ENCODE results near the gene LMTK3. TPM values are rescaled to one million over a fixed set of nuclear protein-coding genes. Genes with fewer than 3 reads are reported as not detected.

LMTK3 gene
- total and polyA plus RNA-seq, 9 of the 15 experiments (the other 6 are each of a cell fraction or from before 2014, with no cell fraction given): 0.35 to 12.3 (median 2.0) TPM; not detected in 2

DNA sequence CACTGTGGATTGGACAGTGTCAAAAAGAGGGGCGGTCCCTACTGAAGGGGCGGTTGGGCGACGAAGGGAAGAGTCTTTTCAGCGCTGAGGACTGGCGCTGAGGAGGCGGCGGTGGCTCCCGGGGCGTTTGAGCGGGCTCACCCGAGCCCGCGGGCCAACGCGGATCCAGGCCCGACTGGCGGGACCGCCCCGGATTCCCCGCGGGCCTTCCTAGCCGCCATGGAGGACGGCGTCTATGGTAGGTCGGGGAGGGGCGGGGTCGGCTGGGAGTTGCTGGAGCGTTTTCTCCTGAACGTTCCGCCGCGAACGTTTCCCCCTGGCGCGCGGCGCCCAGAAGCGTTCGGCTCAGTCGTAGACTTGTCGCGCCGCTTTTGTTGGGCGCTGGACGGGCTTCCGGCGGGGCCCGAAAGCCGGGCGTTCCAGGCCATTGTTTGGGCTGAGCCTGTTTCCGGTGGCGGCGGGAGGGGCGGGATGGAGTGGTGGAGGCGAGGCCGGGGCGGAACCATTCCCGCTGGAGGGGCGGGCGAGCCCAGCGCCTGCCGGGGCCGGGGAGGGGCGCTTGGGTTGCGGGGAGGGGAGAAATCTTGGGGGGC, 42.2 kb downstream of the LMTK3 start, which contains the start of gene CYTH2 (continued):
- TF ChIP-seq ZNF655 (CRISPR knock-in tag; IDR thresholded peaks at IDR 0.05) (no peak), ZFX (CRISPR knock-in tag; IDR thresholded peaks at IDR 0.05) (peak; percentile 84), CSDE1 (IDR thresholded peaks at IDR 0.05) (peak in 1 of 2 experiments; percentile 60; a peak in 1 of 4 replicates), KLF6 (CRISPR knock-in tag; IDR thresholded peaks at IDR 0.05; ENCODE audit: borderline replicate concordance) (peak; percentile 91), SREBF2 (CRISPR knock-in tag; IDR thresholded peaks at IDR 0.05) (no peak), ZNF41 (CRISPR knock-in tag; conservative IDR thresholded peaks at IDR 0.05) (no peak), CCAR2 (IDR thresholded peaks at IDR 0.05; ENCODE audit: low read depth, low read length) (no peak), POLR2B (IDR thresholded peaks at IDR 0.05; ENCODE audit: low read depth, partially characterized antibody) (peak; percentile 94), GABPA (tag; conservative IDR thresholded peaks at IDR 0.05; ENCODE audit: low read depth) (peak; percentile 95), REST (IDR thresholded peaks at IDR 0.05; ENCODE audit: borderline replicate concordance) (no peak), REST (CRISPR knock-in tag; IDR thresholded peaks at IDR 0.05; ENCODE audit: low read depth) (peak; percentile 85; the same call in 1 of the 2 replicates), SMAD3 (CRISPR knock-in tag; conservative IDR thresholded peaks at IDR 0.05) (0 out of 2 replicates have a peak, but pooled peaks have one; percentile 45), ZNF589 (CRISPR knock-in tag; IDR thresholded peaks at IDR 0.05; ENCODE audit: low read depth) (no peak), KDM5B (IDR thresholded peaks at IDR 0.05; ENCODE audit: insufficient replicate concordance, low read depth, low read length) (peak; percentile 95), TRIM24 (IDR thresholded peaks at IDR 0.05) (peak in 1 of 2 experiments; percentile 70; a peak in 2 of 4 replicates)
- TF ChIP-seq, protein P1, sequence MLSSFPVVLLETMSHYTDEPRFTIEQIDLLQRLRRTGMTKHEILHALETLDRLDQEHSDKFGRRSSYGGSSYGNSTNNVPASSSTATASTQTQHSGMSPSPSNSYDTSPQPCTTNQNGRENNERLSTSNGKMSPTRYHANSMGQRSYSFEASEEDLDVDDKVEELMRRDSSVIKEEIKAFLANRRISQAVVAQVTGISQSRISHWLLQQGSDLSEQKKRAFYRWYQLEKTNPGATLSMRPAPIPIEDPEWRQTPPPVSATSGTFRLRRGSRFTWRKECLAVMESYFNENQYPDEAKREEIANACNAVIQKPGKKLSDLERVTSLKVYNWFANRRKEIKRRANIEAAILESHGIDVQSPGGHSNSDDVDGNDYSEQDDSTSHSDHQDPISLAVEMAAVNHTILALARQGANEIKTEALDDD (IDR thresholded peaks at IDR 0.05): no peak
- TF ChIP-seq, protein P2, sequence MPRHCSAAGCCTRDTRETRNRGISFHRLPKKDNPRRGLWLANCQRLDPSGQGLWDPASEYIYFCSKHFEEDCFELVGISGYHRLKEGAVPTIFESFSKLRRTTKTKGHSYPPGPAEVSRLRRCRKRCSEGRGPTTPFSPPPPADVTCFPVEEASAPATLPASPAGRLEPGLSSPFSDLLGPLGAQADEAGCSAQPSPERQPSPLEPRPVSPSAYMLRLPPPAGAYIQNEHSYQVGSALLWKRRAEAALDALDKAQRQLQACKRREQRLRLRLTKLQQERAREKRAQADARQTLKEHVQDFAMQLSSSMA (CRISPR knock-in tag; IDR thresholded peaks at IDR 0.05): 0 out of 2 replicates have a peak, but pooled peaks have one; percentile 46
